GM12878 (cell line): ENCODE results near the gene CAPRIN2. TPM values are rescaled to one million over a fixed set of nuclear protein-coding genes. Genes with fewer than 3 reads are reported as not detected.

Experiments used
- ATAC-seq: fragments of 200-7000 bp; cut with Tn5 transposase; 3 replicates; pipeline ENCODE4 v1.9.1; 2020; ENCODE audit warnings: mild to moderate bottlenecking, moderate library complexity
- BruUV-seq: library from RNA; stranded (reverse); fragments of 400-500 nt; replicated peaks from 2 replicates; lab custom pipeline; 2021; lab: Mats Ljungman, UMichigan
- CTCF ChIA-PET: fragments of 300-600 bp; sonication (Branson Sonifier 250); formaldehyde crosslinking; extraction: SDS; loops from one replicate; lab custom pipeline; 2021; ENCODE audit warnings: inconsistent platforms; lab: Yijun Ruan, JAX
- POLR2A ChIA-PET: fragments of 350-600 bp; formaldehyde crosslinking; extraction: SDS; loops from one replicate; lab custom pipeline; 2021; ENCODE audit warnings: inconsistent platforms; lab: Charles Lee
- RAD21 ChIA-PET: fragments of 300-600 bp; sonication (Branson Sonifier 250); formaldehyde crosslinking; loops from one replicate; lab custom pipeline; 2023; ENCODE audit warnings: antibody characterized with exemption; ENCODE audit not compliant: unreplicated experiment; lab: Charles Lee
- SMC1A ChIA-PET: fragments of 300-600 bp; sonication (Branson Sonifier 250); formaldehyde crosslinking; loops from one replicate; lab custom pipeline; 2023; ENCODE audit not compliant: unreplicated experiment, uncharacterized antibody; lab: Charles Lee
- DNase-seq: peaks from one replicate; pipeline ENCODE4 v3.0.0-alpha.2; 2011; ENCODE audit warnings: low read depth, low spot score
- FAIRE-seq: peaks from 3 replicates; lab custom pipeline; 2011; peaks lifted over from hg19 to GRCh38; lab: Jason Lieb, UNC
- H2AFZ ChIP-seq: 2 replicates; pipeline ENCODE4 v1.6.0; 2011; ENCODE audit warnings: low read depth, low read length, control low read depth; ENCODE audit not compliant: control insufficient read depth
- H3K27ac ChIP-seq: 2 replicates; pipeline ENCODE4 v1.5.1; 2011; ENCODE audit warnings: control low read depth; ENCODE audit not compliant: control insufficient read depth, insufficient read depth
- H3K27me3 ChIP-seq, 2 experiments: replicated peaks in 1 of 2; 2 replicates each; pipeline versions ENCODE4 v1.6.0 to v1.6.1; 2011; ENCODE audit warnings: low read length in 1 of 2; ENCODE audit not compliant: control insufficient read depth in 2 of 2, insufficient read depth in 2 of 2
- H3K36me3 ChIP-seq, 2 experiments: 2 replicates each; pipeline ENCODE4 v1.5.1; 2011; ENCODE audit warnings: low read length in 1 of 2; ENCODE audit not compliant: control insufficient read depth in 2 of 2, insufficient read depth in 2 of 2
- H3K4me1 ChIP-seq: 2 replicates; pipeline ENCODE4 v1.6.1; 2011; ENCODE audit warnings: mild to moderate bottlenecking, low read length, moderate library complexity, mixed read lengths; ENCODE audit not compliant: control insufficient read depth, insufficient read depth
- H3K4me2 ChIP-seq: 2 replicates; pipeline ENCODE4 v1.6.0; 2011; ENCODE audit warnings: control low read depth; ENCODE audit not compliant: control insufficient read depth, insufficient read depth
- H3K4me3 ChIP-seq: fragments of 200-600 bp; sonication (generic); 2 replicates; pipeline ENCODE4 v1.5.1; 2016
- H3K79me2 ChIP-seq: 2 replicates; pipeline ENCODE4 v1.6.0; 2011; ENCODE audit warnings: low read length; ENCODE audit not compliant: control insufficient read depth, insufficient read depth
- H3K9ac ChIP-seq: 2 replicates; pipeline ENCODE4 v1.8.0; 2011; ENCODE audit warnings: low read length, control low read depth, mixed read lengths; ENCODE audit not compliant: control insufficient read depth, insufficient read depth
- H3K9me3 ChIP-seq: replicated peaks from 3 replicates; pipeline ENCODE4 v1.5.1; 2011; ENCODE audit warnings: mild to moderate bottlenecking, low read length; ENCODE audit not compliant: control insufficient read depth, insufficient read depth
- H4K20me1 ChIP-seq: 2 replicates; pipeline ENCODE4 v1.6.0; 2011; ENCODE audit not compliant: control insufficient read depth, insufficient read depth
- ATF3 ChIP-seq: IDR thresholded peaks from 2 replicates; pipeline ENCODE4 v1.6.1; 2011; ENCODE audit warnings: low read depth, mild to moderate bottlenecking, low read length, moderate library complexity, borderline replicate concordance; ENCODE audit errors: extremely low read depth
- BMI1 ChIP-seq: fragments of 450-650 bp; IDR thresholded peaks from 2 replicates; pipeline ENCODE4 v1.6.1; 2016; ENCODE audit warnings: mild to moderate bottlenecking, moderate library complexity, borderline replicate concordance
- DPF2 ChIP-seq: fragments of 450-650 bp; IDR thresholded peaks from 2 replicates; pipeline ENCODE4 v1.6.1; 2017; ENCODE audit warnings: mild to moderate bottlenecking
- E2F8 ChIP-seq: fragments of 450-650 bp; IDR thresholded peaks from 2 replicates; pipeline ENCODE4 v1.6.1; 2018; ENCODE audit warnings: mild to moderate bottlenecking, low read depth, moderate library complexity; ENCODE audit not compliant: partially characterized antibody
- EZH2 ChIP-seq: IDR thresholded peaks from 2 replicates; pipeline ENCODE4 v1.6.1; 2012; ENCODE audit warnings: low read depth, mild to moderate bottlenecking, control low read depth, inconsistent platforms, low read length, borderline replicate concordance; ENCODE audit not compliant: control insufficient read depth
- IKZF1 ChIP-seq: fragments of 450-650 bp; conservative IDR thresholded peaks from 2 replicates; pipeline ENCODE4 v1.6.1; 2017; ENCODE audit warnings: antibody characterized with exemption, mild to moderate bottlenecking
- PAX8 ChIP-seq: fragments of 450-650 bp; IDR thresholded peaks from 2 replicates; pipeline ENCODE4 v1.6.1; 2017; ENCODE audit warnings: mild to moderate bottlenecking, moderate library complexity
- SMAD1 ChIP-seq: fragments of 450-650 bp; IDR thresholded peaks from 2 replicates; pipeline ENCODE4 v1.6.1; 2018; ENCODE audit warnings: mild to moderate bottlenecking, low read depth; ENCODE audit not compliant: partially characterized antibody
- SMARCA5 ChIP-seq: fragments of 450-650 bp; IDR thresholded peaks from 2 replicates; pipeline ENCODE4 v1.6.1; 2017; ENCODE audit warnings: mild to moderate bottlenecking
- ZNF384 ChIP-seq: IDR thresholded peaks from 2 replicates; pipeline ENCODE4 v1.6.1; 2012; ENCODE audit warnings: low read depth, mild to moderate bottlenecking, low read length, improper control_type of control experiment, borderline replicate concordance
- WGBS: methylation state at CpG from one replicate; pipeline ENCODE4 v1.1.6; 2016; ENCODE audit warnings: low lambda C conversion rate; ENCODE audit not compliant: insufficient replicate concordance, insufficient coverage; ENCODE audit errors: missing lambda C conversion rate; 5-methylcytosine and 5-hydroxymethylcytosine counted together
- in situ Hi-C: fragments of 300-500 bp; cut with MboI; formaldehyde crosslinking; loops from 9 replicates; pipeline ENCODE4 v1.14.3; 2018; ENCODE audit warnings: mixed read lengths
- intact Hi-C: fragments of 100-400 bp; cut with micrococcal nuclease; formaldehyde crosslinking; loops from one replicate; pipeline ENCODE4 v1.14.2; 2022; ENCODE audit not compliant: unreplicated experiment
- polyA plus RNA-seq, 11 experiments: library from polyadenylated mRNA; depleted of rRNA in 4 of 11; unstranded in 6 of 11; stranded (reverse) in 5 of 11; fragments of >200 nt; fragmentation: Nextera tagmentation in 4 of 11; fragmentation: Illumina TruSeq in 1 of 11; extraction: Ambion mirVana in 4 of 11; extraction: Trizol in 1 of 11; gene quantifications; 1 replicate in 1 of 11; 2 replicates in 10 of 11; pipeline versions ENCODE4 v1.2.1 to v1.2.3, GENCODE V29; 2011 to 2016; ENCODE audit warnings: inconsistent platforms in 2 of 11, missing spikeins in 2 of 11, low read depth in 1 of 11
- total RNA-seq, 4 experiments: library from RNA; depleted of rRNA in 3 of 4; stranded (reverse); fragments of >200 nt in 3 of 4; fragmentation: Illumina TruSeq in 1 of 4; extraction: Trizol in 1 of 4; gene quantifications; 2 replicates each; pipeline versions ENCODE4 v1.2.1 to v1.2.3, GENCODE V29; 2013 to 2021

The CAPRIN2 gene
- total and polyA plus RNA-seq, 10 of the 15 experiments (the other 5 are each of a cell fraction or from before 2014, with no cell fraction given): 1.2 to 13.6 (median 8.2) TPM

GRCh38 chr12:30797689-30798088 lies 42.9 kb upstream of the CAPRIN2 start:
- SMC1A ChIA-PET: no interaction called here
- no peak overlapping the region for H3K4me2 ChIP-seq
- no peak for TF ChIP-seq EZH2
- no peak for TF ChIP-seq IKZF1
- TF ChIP-seq BMI1: no peak
- no peak for TF ChIP-seq ZNF384
- no peak for TF ChIP-seq SMARCA5
- TF ChIP-seq E2F8: no peak
- TF ChIP-seq PAX8: no peak
- no peak for TF ChIP-seq ATF3
- no peak for TF ChIP-seq SMAD1
- TF ChIP-seq DPF2: no peak
- TF ChIP-seq, all 136 proteins: peak for 0
- Histone ChIP-seq H2AFZ (no peak overlapping the region), H3K79me2 (no peaks in the 10 kb centered on the region), H3K27me3 (peaks cover 7 to 11% of the 10 kb centered on the region in 2 experiments), H4K20me1 (no peaks in the 10 kb centered on the region), H3K4me3 (no peak overlapping the region), H3K9me3 (no peaks in the 10 kb centered on the region), H3K4me1 (no peaks in the 10 kb centered on the region), H3K27ac (no peak overlapping the region), H3K36me3 (no peaks in the 10 kb centered on the region), H3K9ac (no peak overlapping the region)
- no peak for FAIRE-seq
- ATAC-seq: no peak
- ChIA-PET POLR2A (no interaction called here), CTCF (no interaction called here), RAD21 (no interaction called here)
- BruUV-seq: no TSS peak
- in situ Hi-C loops (no loop called here), intact Hi-C loops (no loop called here)
- 37% methylated on average over 4 of the region's 4 CpGs for WGBS
- no peak for DNase-seq
